SK-N-SH treated with all-trans-retinoic acid at 6 μM for 48 hours (cell line): ENCODE data around the gene AGAP2.

Experiments used
- ATAC-seq: fragments of 200-7000 bp; cut with Tn5 transposase; 3 replicates; pipeline ENCODE4 v1.9.1; 2020; ENCODE audit warnings: mild to moderate bottlenecking, moderate library complexity
- BACH2 ChIP-seq: fragments of 250-450 bp; sonication (Bioruptor Pico); IDR thresholded peaks from 2 replicates; pipeline ENCODE4 v1.9.0; 2021; ENCODE audit warnings: mild to moderate bottlenecking, borderline replicate concordance
- CREB5 ChIP-seq: fragments of 250-450 bp; sonication (Bioruptor Pico); IDR thresholded peaks from 2 replicates; pipeline ENCODE4 v1.5.1; 2020; ENCODE audit warnings: low read depth, mild to moderate bottlenecking, moderate library complexity
- CSDC2 ChIP-seq: fragments of 250-450 bp; sonication (Bioruptor Pico); IDR thresholded peaks from 2 replicates; pipeline ENCODE4 v1.5.0; 2020; ENCODE audit warnings: mild to moderate bottlenecking, moderate library complexity
- CSRNP3 ChIP-seq: fragments of 250-450 bp; sonication (Bioruptor Pico); IDR thresholded peaks from 2 replicates; pipeline ENCODE4 v1.5.1; 2021; ENCODE audit warnings: mild to moderate bottlenecking, moderate library complexity
- ESRRG ChIP-seq: fragments of 250-450 bp; sonication (Bioruptor Pico); IDR thresholded peaks from 2 replicates; pipeline ENCODE4 v1.6.1; 2021; ENCODE audit warnings: mild to moderate bottlenecking
- GLIS3 ChIP-seq: fragments of 250-450 bp; sonication (Bioruptor Pico); IDR thresholded peaks from 2 replicates; pipeline ENCODE4 v1.5.0; 2020; ENCODE audit warnings: mild to moderate bottlenecking, moderate library complexity
- ISL1 ChIP-seq: fragments of 250-450 bp; sonication (Bioruptor Pico); IDR thresholded peaks from 2 replicates; pipeline ENCODE4 v2.1.2; 2022; ENCODE audit warnings: mild to moderate bottlenecking, moderate library complexity
- OSR1 ChIP-seq: fragments of 250-450 bp; sonication (Bioruptor Pico); IDR thresholded peaks from 2 replicates; pipeline ENCODE4 v1.8.0; 2022; ENCODE audit warnings: moderate library complexity, mild to moderate bottlenecking, inconsistent platforms
- PATZ1 ChIP-seq: fragments of 250-450 bp; sonication (Bioruptor Pico); IDR thresholded peaks from 2 replicates; pipeline ENCODE4 v1.8.0; 2020; ENCODE audit warnings: mild to moderate bottlenecking, moderate library complexity, borderline replicate concordance
- POU6F1 ChIP-seq: fragments of 250-450 bp; sonication (Bioruptor Pico); IDR thresholded peaks from 2 replicates; pipeline ENCODE4 v1.8.0; 2021; ENCODE audit warnings: low read depth, mild to moderate bottlenecking, moderate library complexity, borderline replicate concordance
- PPARA ChIP-seq: fragments of 250-450 bp; sonication (Bioruptor Pico); IDR thresholded peaks from 2 replicates; pipeline ENCODE4 v1.5.0; 2020; ENCODE audit warnings: mild to moderate bottlenecking, borderline replicate concordance
- RARB ChIP-seq: fragments of 250-450 bp; sonication (Bioruptor Pico); IDR thresholded peaks from 2 replicates; pipeline ENCODE4 v1.8.0; 2021; ENCODE audit warnings: mild to moderate bottlenecking, moderate library complexity
- SNAI2 ChIP-seq: fragments of 250-450 bp; sonication (Bioruptor Pico); IDR thresholded peaks from 2 replicates; pipeline ENCODE4 v1.5.0; 2020; ENCODE audit warnings: mild to moderate bottlenecking, moderate library complexity
- TCF4 ChIP-seq: fragments of 250-450 bp; sonication (Bioruptor Pico); IDR thresholded peaks from 2 replicates; pipeline ENCODE4 v1.8.0; 2021; ENCODE audit warnings: mild to moderate bottlenecking, moderate library complexity, borderline replicate concordance
- TSHZ2 ChIP-seq: fragments of 250-450 bp; sonication (Bioruptor Pico); IDR thresholded peaks from 2 replicates; pipeline ENCODE4 v1.5.0; 2020; ENCODE audit warnings: mild to moderate bottlenecking, moderate library complexity
- ZFP3 ChIP-seq: fragments of 250-450 bp; sonication (Bioruptor Pico); IDR thresholded peaks from 2 replicates; pipeline ENCODE4 v1.5.0; 2020; ENCODE audit warnings: mild to moderate bottlenecking, moderate library complexity
- ZFP30 ChIP-seq: fragments of 450-650 bp; formaldehyde crosslinking; IDR thresholded peaks from 2 replicates; pipeline ENCODE4 v1.5.0; 2022; ENCODE audit warnings: mild to moderate bottlenecking, moderate library complexity
- ZNF565 ChIP-seq: fragments of 450-650 bp; formaldehyde crosslinking; conservative IDR thresholded peaks from 2 replicates; pipeline ENCODE4 v1.5.0; 2020; ENCODE audit warnings: low read depth, mild to moderate bottlenecking, moderate library complexity
- ZNF70 ChIP-seq: fragments of 450-650 bp; formaldehyde crosslinking; IDR thresholded peaks from 2 replicates; pipeline ENCODE4 v1.5.0; 2020; ENCODE audit warnings: mild to moderate bottlenecking, moderate library complexity
- ZNF8 ChIP-seq: fragments of 450-650 bp; formaldehyde crosslinking; IDR thresholded peaks from 2 replicates; pipeline ENCODE4 v1.5.0; 2020; ENCODE audit warnings: mild to moderate bottlenecking, moderate library complexity

AGAP2 gene

GRCh38 chr12:57740656-57741412 is 2.3 kb upstream of the AGAP2 start:
- no peak for TF ChIP-seq BACH2
- TF ChIP-seq TSHZ2 (CRISPR knock-in tag), result no peak
- TF ChIP-seq RARB (CRISPR knock-in tag), result no peak
- no peak for TF ChIP-seq GLIS3 (CRISPR knock-in tag)
- TF ChIP-seq, all 23 proteins: peak for 0
- no peak for ATAC-seq

GRCh38 chr12:57739914-57740538 is 1.5 kb upstream of the AGAP2 start:
- no peak for ATAC-seq
- TF ChIP-seq CSDC2, result no peak
- no peak for TF ChIP-seq ZNF8 (CRISPR knock-in tag)
- no peak for TF ChIP-seq BACH2
- no peak for TF ChIP-seq ZFP3 (CRISPR knock-in tag)
- TF ChIP-seq ZNF70, result no peak
- TF ChIP-seq ZFP30 (CRISPR knock-in tag), result no peak
- TF ChIP-seq SNAI2 (CRISPR knock-in tag), result no peak
- TF ChIP-seq RARB (CRISPR knock-in tag), result no peak
- no peak for TF ChIP-seq TSHZ2 (CRISPR knock-in tag)
- no peak for TF ChIP-seq PPARA (CRISPR knock-in tag)

- no peak for ATAC-seq
Measured at GRCh38 chr12:57739387-57739786, 845 bp upstream of the AGAP2 start.

More at GRCh38 chr12:57739387-57739786, 845 bp upstream of the AGAP2 start:
- TF ChIP-seq PATZ1 (no peak), ZNF565 (CRISPR knock-in tag) (no peak), PPARA (CRISPR knock-in tag) (no peak), RARB (CRISPR knock-in tag) (no peak), ZNF70 (no peak), CSRNP3 (no peak), ISL1 (CRISPR knock-in tag) (no peak), ESRRG (no peak), OSR1 (CRISPR knock-in tag) (no peak), ZFP3 (CRISPR knock-in tag) (no peak), CREB5 (CRISPR knock-in tag) (no peak), POU6F1 (CRISPR knock-in tag) (no peak), ZFP30 (CRISPR knock-in tag) (no peak), GLIS3 (CRISPR knock-in tag) (no peak), TCF4 (CRISPR knock-in tag) (no peak)
